LNCaP clone FGC (cell line): Measurements from ENCODE around the gene DYNC1I1.

Source experiments
- DNase-seq: peaks from one replicate; pipeline ENCODE4 v3.0.0-alpha.2; 2011; ENCODE audit warnings: low read depth
- H3K4me3 ChIP-seq: 2 replicates; pipeline ENCODE4 v1.5.1; 2011; ENCODE audit warnings: mild to moderate bottlenecking, low read depth, low read length, control low read depth
- CTCF ChIP-seq: IDR thresholded peaks from 2 replicates; pipeline ENCODE4 v1.5.1; 2012; ENCODE audit warnings: mild to moderate bottlenecking; ENCODE audit not compliant: control insufficient read depth, insufficient read depth; ENCODE audit errors: extremely low read depth

Gene DYNC1I1

GRCh38 chr7:95772298-95772770 lies at the start of gene DYNC1I1:
Gene DYNC1I1 (plus strand): TSS chr7:95772554. CDS start chr7:95804730, 32,176 bp downstream.
- peak; percentile 18 for DNase-seq
- TF ChIP-seq CTCF: no peak
- peak within 1 kb of the TSS; percentile 54 for H3K4me3 ChIP-seq

DNA sequence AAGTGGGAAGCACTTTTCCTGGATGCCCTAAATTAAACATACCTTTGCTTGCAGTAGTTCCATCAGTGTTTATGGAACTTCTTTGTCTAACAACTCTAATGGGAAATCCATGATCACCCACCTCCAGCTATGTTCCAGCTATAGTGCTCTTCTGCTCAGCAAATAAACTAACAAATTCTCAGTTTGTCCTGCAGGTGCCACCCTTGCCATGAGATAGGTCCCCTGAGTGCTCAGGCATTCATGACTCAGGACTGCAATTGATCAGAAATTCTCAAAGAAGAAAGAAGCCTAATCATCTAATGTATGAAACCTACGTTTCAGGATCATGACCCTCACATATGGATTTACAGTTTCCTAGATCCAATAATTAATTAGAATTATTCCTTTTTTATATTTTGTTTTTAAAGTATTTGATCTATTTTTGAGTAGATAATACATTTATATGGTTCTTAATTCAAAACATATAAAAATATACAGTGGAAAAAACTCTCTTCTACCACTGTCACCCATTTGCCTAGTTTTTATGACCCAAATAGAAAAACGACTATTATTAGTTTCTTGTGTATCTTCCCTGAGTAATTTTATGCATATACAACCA lies 48.7 kb upstream of the DYNC1I1 start:
- peak; percentile 19 for DNase-seq
- TF ChIP-seq CTCF: peak; percentile 75
- no peak overlapping the region for H3K4me3 ChIP-seq

- no peak overlapping the region for H3K4me3 ChIP-seq
- TF ChIP-seq CTCF: peak; percentile 25
- no peak for DNase-seq
Observed at GRCh38 chr7:95725205-95725604, 47.1 kb upstream of the DYNC1I1 start.

DNA sequence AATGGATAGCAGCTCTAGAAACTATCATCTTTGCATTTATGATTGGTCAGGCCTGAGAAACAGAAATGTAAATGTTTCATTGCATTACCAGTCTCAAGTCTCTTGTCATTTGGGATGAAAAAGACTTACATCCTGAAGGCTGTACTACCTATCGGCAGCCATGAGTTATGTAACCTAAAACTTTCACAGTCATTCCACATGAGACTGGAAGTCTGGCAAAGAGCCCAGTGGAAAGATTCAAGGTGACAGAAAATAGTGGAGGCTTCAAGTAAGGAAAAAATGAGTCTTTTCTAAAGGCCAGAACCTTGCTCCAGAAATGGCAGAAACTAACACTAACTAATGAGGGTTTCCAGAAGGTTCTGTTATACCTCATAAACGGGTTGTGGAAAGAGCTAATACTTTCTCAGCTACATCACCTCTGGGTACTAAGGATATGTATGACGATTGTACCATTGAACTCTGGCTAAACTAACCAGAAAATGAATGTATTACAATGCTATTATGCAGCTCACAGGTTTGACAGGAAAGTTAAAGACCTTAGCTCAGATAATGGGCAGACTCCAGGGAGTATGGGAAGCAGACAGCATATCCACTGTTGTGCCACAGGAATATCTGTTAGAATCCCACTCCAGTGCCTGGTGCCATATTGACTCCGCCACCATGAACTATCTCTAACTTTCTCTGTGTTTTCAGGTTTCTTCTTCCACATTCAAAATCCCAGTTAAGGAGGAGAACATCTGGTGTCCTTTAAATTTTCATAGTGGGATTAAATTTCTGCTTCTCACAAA lies 41.7 kb upstream of the DYNC1I1 start:
- no peak for TF ChIP-seq CTCF
- DNase-seq: no peak
- H3K4me3 ChIP-seq: no peak overlapping the region

GRCh38 chr7:95736635-95737034 lies 35.7 kb upstream of the DYNC1I1 start:
- TF ChIP-seq CTCF: no peak
- H3K4me3 ChIP-seq: no peak overlapping the region
- DNase-seq: no peak

GRCh38 chr7:95737828-95738505 lies 34.4 kb upstream of the DYNC1I1 start:
- DNase-seq: no peak
- no peak for TF ChIP-seq CTCF

More at GRCh38 chr7:95737828-95738505, 34.4 kb upstream of the DYNC1I1 start:
- H3K4me3 ChIP-seq: no peak overlapping the region
